Kidney (tissue), 14 donors: ENCODE data around the gene C1orf232. TPM values are rescaled to one million over a fixed set of nuclear protein-coding genes. Genes with fewer than 3 reads are reported as not detected.

Experiments
- DNase-seq, 5 donors: peaks; one replicate each; pipeline ENCODE4 v3.0.0-alpha.2; 2013 to 2020
- FAIRE-seq: peaks from 2 replicates; lab custom pipeline; 2012; peaks lifted over from hg19 to GRCh38; lab: Jason Lieb, UNC
- H3K27ac ChIP-seq, 2 donors: one replicate each; pipeline ENCODE4 v1.7.0; 2013; ENCODE audit warnings: low read depth in 2 of 2, low read length in 2 of 2, inconsistent platforms in 1 of 2
- H3K27me3 ChIP-seq: one replicate; pipeline ENCODE4 v1.7.1; 2013; ENCODE audit warnings: low read length, inconsistent platforms; ENCODE audit not compliant: control insufficient read depth, insufficient read depth
- H3K36me3 ChIP-seq, 3 donors: one replicate each; pipeline versions ENCODE4 v1.7.0 to v1.7.1; 2013; ENCODE audit warnings: low read length in 3 of 3, control low read depth in 1 of 3, inconsistent platforms in 1 of 3; ENCODE audit not compliant: insufficient read depth in 3 of 3, control insufficient read depth in 2 of 3
- H3K4me1 ChIP-seq, 3 donors: one replicate each; pipeline versions ENCODE4 v1.7.0 to v1.7.1; 2013; ENCODE audit warnings: low read length in 3 of 3, inconsistent platforms in 1 of 3, low read depth in 1 of 3; ENCODE audit not compliant: control insufficient read depth in 2 of 3, insufficient read depth in 2 of 3
- H3K4me3 ChIP-seq, 3 donors: one replicate each; pipeline versions ENCODE4 v1.7.0 to v1.8.1; 2013; ENCODE audit warnings: low read length in 3 of 3, control low read depth in 1 of 3, inconsistent platforms in 1 of 3
- H3K9ac ChIP-seq, 3 donors: one replicate each; pipeline versions ENCODE4 v1.7.0 to v1.7.1; 2013; ENCODE audit warnings: low read length in 3 of 3, control low read depth in 1 of 3, inconsistent platforms in 1 of 3
- H3K9me3 ChIP-seq, 3 donors: one replicate each; pipeline versions ENCODE4 v1.7.0 to v1.7.1; 2013; ENCODE audit warnings: low read length in 3 of 3, control low read depth in 1 of 3, inconsistent platforms in 1 of 3; ENCODE audit not compliant: control insufficient read depth in 2 of 3, insufficient read depth in 1 of 3
- CTCF ChIP-seq: IDR thresholded peaks from 3 replicates; pipeline ENCODE4 v1.5.1; 2012; ENCODE audit warnings: mild to moderate bottlenecking, moderate library complexity, borderline replicate concordance; ENCODE audit not compliant: insufficient read depth; ENCODE audit errors: extremely low read depth
- intact Hi-C: fragments of 100-400 bp; cut with DNase I; formaldehyde crosslinking; loops from one replicate; pipeline ENCODE4 v1.11.1; 2022
- polyA plus RNA-seq: library from polyadenylated mRNA; stranded (reverse); fragments of 350-450 nt; fragmentation: Illumina TruSeq; extraction: RNeasy Lipid Tissue Mini Kit (QIAGEN cat#74804); gene quantifications from one replicate; pipeline ENCODE4 v1.2.3, GENCODE V29; 2014; ENCODE audit warnings: low read depth, low replicate concordance; ENCODE audit not compliant: insufficient read depth
- total RNA-seq: library from RNA; stranded (reverse); fragmentation: NEBNext Ultra II Directional; extraction: Animal tissue kit (Norgen Biotek cat#: 25700); gene quantifications from one replicate; pipeline ENCODE4 v1.2.1, GENCODE V29; 2021
- donor health status: control.
- donor health status: control.
- donor health status: control.
- donor health status: control.
- donor health status: control.
- donor health status: DM: yes; HTN: yes; CAD: no.
- donor health status: Normal renal cell carcinoma (clear cell type).

C1orf232 gene
- total and polyA plus RNA-seq, 2 donors from 2014 or later = not detected

- intact Hi-C loops = no loop called here
- DNase-seq (no peak), FAIRE-seq (no peak)
- Histone ChIP-seq H3K4me1 (peaks cover 0 to 5% (median 0%) of the 10 kb centered on the region in 3 donors), H3K9me3 (no peaks in the 10 kb centered on the region), H3K27me3 (no peaks in the 10 kb centered on the region), H3K27ac (no peak overlapping the region), H3K9ac (no peak overlapping the region), H3K36me3 (no peaks in the 10 kb centered on the region), H3K4me3 (no peak overlapping the region)
- no peak for TF ChIP-seq CTCF
Measured at GRCh38 chr1:26148887-26149286, 19.9 kb downstream of the C1orf232 start.

- no peaks in the 10 kb centered on the region for H3K36me3 ChIP-seq
- DNase-seq (no peak), FAIRE-seq (no peak)
- H3K27ac ChIP-seq = no peak overlapping the region
- TF ChIP-seq CTCF = no peak
- intact Hi-C loops = no loop called here
- no peak overlapping the region for H3K9ac ChIP-seq
- no peaks in the 10 kb centered on the region for H3K27me3 ChIP-seq
- H3K9me3 ChIP-seq = no peaks in the 10 kb centered on the region
- peaks cover 0 to 5% (median 0%) of the 10 kb centered on the region in 3 donors for H3K4me1 ChIP-seq
- H3K4me3 ChIP-seq = no peak overlapping the region
Measured at GRCh38 chr1:26145960-26146294, 22.8 kb downstream of the C1orf232 start.

- Histone ChIP-seq H3K27ac (no peak overlapping the region), H3K27me3 (no peaks in the 10 kb centered on the region), H3K9me3 (no peaks in the 10 kb centered on the region), H3K9ac (no peak overlapping the region), H3K36me3 (no peaks in the 10 kb centered on the region), H3K4me1 (peaks cover 0 to 5% (median 0%) of the 10 kb centered on the region in 3 donors), H3K4me3 (no peak overlapping the region)
- peak in 4 of 5 donors; percentile 81 to 93 (median 84) for DNase-seq
- no peak for FAIRE-seq
- peak; percentile 79 for TF ChIP-seq CTCF
- intact Hi-C loops = no loop called here
Measured at GRCh38 chr1:26145041-26145959, 23.5 kb downstream of the C1orf232 start.
